CD4-positive, alpha-beta T cell treated with Interleukin-12 subunit alpha and Interleukin-12 subunit beta, for 1 hour (primary cell): Measurements from ENCODE around the gene GDAP2.
A peak's percentile ranks its signal among the peaks of the same experiment; 100 is the strongest.
"Not testable (repeated sequence)": the region's sequence is repeated elsewhere in the genome, so short reads cannot be mapped to it uniquely, and the experiment has no call there.

ENCODE experiments used
- DNase-seq: peaks from one replicate; pipeline ENCODE4 v3.0.0-alpha.2; 2020

The GDAP2 gene, protein sequence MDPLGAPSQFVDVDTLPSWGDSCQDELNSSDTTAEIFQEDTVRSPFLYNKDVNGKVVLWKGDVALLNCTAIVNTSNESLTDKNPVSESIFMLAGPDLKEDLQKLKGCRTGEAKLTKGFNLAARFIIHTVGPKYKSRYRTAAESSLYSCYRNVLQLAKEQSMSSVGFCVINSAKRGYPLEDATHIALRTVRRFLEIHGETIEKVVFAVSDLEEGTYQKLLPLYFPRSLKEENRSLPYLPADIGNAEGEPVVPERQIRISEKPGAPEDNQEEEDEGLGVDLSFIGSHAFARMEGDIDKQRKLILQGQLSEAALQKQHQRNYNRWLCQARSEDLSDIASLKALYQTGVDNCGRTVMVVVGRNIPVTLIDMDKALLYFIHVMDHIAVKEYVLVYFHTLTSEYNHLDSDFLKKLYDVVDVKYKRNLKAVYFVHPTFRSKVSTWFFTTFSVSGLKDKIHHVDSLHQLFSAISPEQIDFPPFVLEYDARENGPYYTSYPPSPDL

DNA sequence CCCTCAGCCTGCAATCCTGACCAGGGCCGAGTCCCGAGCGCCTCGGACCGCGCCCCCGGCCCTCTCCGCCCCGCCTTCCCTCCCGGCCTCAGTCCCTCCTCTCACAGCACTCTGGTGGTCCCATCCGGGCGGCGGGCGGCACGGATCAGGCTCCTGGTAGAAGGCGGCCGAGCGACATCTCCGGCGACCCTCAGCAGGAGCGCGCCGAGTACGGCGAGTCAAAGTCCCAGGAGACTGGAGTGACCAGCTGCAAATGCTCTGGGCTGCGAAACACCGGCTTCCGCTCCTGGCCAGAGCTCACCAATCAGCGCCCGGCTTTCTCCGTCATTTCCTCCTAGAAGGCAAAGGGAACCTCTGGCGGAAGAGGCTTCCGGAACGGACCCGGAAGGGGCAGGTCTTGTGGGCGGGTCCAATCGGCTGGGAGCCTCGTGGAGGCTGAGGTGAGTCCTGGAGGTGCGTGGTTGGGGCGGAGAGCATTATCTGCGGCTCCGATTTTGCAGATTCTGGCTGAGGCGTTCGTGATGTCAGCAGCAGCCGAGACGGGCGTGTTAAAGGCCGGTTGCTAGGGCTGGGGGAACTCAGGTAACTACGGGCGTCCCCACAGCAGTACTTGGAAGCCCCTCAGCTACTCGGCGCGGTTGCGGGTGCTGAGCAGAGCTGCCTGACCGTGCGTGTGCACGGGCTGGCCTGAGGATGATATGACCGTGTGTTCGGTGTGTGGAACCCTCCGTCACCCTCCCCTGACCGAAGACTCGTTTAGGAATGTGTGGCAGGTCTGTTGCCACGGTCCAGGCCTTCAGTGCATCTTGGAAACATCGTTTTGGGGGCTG, at the start of gene GDAP2, which contains the start of gene WDR3:
GDAP2 (minus strand) TSS at position 279 of the 830 bp plus-strand sequence. CDS start 9,264 bp downstream, outside the sequence.
WDR3 (plus strand) TSS at position 397 of the 830 bp plus-strand sequence. CDS start 3,581 bp downstream, outside the sequence.
- peak; percentile 96 for DNase-seq

DNA sequence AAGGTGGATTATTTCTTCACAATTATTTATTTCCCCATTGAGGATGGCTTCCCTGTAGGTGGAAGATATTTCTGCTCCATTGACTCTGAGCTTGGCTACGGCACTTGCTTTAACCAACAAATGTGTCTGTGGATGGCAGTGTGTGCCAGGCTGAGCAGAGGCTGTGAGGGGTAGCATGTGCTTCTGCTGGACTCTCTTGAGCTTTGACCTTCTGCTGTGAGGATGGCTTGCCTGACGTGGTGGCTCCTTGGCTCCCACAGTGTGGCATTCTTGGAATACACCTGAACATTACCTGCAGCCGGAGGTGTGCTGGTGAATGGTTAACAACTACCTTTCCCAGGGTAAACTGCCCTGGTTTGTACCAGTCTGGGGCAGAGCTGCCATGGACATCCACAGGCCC, 47.0 kb upstream of the GDAP2 start:
- DNase-seq = no peak

DNA sequence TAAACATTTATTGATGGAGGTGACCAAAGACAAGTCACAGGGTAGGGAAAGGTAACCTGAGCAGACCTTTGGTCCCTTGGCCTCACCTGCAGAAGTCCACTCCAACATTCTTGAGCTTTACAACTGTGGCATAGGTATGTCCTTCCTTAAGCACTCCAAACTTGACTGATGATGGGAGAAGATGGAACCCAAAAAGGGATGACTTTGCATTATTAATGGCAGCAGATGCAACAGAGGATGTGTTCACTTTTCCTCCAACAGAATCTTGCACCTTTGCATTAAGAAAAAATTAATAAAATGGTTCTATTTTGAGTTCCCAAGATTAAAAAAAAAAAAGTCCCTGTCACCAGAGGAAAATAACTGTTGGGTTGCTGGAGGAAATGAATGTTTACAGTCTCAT, 42.4 kb upstream of the GDAP2 start:
- DNase-seq = no peak

DNA sequence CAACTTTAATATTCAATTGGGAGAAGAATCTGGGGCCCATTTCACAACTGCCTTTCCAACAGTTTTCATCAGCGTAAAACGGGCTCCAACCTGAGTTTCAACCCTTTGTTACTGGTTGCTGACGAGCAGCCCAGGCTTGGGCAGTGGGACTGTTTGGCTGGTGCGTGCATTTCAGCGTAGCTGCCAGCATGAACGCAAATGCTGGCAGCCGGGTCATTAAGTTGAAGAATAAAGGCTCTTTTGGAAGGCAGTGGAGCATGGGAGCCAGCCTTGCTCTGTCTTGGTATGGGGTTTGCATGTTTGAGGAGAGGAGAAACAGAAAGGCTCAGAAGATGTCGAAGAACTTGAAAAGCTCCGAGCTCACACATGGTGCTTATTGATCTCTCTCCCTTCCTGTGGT, 40.8 kb upstream of the GDAP2 start:
- no peak for DNase-seq

DNA sequence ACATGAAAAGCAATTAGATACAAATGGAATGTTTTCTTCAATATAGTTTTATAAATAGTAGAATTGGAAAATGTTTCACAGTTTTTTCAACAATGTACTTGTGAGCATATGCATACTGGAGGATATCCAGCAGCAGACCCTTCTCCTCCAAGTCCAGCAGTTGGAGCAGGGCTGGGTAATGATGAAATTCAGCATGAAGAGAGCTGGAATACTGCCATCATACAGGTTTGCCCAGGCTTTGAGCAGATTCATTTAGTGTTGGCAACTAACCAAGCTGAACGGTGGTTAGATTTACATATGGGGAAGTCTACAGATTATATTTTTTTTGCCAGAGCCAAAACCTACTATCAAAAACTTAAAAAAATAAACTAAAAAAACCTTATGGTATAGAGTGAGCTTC, 38.5 kb upstream of the GDAP2 start:
- no peak for DNase-seq

DNA sequence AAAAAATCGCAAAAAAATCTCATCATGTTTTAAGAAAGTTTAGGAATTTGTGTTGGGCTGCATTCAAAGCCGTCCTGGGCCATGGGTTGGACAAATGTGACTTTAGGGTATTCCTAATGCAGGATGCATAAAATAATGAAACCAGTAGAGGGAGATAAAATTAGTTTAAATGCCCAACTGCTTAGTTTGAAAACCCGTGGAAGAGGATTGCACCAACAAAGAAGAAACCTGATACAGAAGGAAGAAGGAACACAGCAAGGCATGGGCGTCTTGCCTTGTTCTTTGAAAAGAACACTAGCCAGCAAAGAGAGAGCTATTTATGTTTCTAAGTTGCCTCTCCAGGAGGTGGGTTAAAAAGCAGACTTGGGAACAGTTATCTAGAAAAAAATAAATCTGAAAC, 38.1 kb upstream of the GDAP2 start:
- DNase-seq = no peak

DNA sequence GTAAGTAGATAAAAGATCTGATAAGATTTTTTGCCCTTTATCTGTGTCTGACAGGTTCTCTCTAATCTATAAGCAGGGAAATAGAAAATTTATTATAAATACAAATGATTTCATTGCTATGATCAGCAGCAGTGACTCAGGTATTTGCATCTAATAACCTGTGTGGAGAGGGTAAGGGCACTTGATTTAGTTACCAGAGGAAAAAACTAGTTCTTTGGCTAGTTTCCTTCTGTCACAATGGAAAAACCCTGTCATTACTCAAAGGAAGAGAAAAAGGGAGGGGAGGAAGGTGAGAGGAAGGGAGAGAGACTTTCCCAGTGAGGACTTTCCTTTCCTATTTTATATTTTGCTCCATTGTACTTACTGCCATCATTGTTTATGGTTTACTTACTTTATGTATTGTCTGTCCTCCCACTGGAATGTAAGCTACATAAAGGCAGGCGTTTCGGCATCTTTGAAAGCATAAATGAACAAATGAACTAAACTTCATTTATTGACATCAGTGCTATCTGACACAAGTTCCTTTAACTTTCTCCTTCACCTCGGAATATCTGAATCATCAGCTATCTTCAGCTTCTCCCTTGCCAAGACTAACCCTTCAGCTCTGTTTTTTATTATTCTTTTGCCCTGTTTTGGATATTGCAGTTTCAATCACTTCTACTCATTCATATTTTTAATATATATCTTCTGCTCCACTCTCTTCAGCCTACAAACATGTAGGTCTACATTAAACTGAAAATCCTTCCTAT, 35.0 kb upstream of the GDAP2 start:
- DNase-seq = no peak

DNA sequence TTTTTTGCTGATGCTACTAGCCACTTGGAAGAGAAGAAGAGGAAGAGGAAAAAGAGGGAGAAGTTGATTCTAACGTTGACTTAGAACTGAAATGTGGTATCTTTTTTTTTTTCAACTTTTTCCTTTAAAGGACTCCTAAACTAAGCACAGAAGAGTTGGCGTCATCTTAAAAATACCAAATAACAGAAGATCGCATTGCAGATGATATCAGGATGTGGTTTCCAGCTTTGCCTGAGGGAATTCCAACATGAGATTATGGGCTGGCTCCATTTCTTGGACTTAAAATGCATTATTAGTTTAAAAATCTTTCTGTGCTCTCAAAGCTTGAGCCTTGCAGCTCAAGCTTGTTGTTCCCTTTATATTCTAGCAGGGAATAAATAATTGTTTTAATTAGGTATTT, 29.9 kb upstream of the GDAP2 start:
- no peak for DNase-seq

DNA sequence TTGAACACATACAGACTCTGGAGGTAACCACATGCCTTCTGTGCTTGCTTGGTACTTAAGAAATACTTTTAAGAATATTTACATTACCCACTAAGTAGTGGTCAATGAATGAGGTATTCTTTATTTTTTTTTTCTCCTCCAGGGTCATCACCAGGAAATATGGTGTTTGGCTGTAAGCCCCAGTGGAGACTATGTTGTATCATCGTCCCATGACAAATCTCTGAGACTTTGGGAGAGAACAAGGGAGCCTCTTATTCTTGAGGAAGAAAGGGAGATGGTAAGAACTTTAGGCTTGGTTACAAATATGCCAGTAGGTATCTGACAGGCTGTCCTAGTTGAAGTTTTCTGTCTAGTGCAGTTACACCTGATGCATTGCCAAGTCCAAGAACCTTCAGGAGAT, 23.0 kb upstream of the GDAP2 start:
- no peak for DNase-seq

DNA sequence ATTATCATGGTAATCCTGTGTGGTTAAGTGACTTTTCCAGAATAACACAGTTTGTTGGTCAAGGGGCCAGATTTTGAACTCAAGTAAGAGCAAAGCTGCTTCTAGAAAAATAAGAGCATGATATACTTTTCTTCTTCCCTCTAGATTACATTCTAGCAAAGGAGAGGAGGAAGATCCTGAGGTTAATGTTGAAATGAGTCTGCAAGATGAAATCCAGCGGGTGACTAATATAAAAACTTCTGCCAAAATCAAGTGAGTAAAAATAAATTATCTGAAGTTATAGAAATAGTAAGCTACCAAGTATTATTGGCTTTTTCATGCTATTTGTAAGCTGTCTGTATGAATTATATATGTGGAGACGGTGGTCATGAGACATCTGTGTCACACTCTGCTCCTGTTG, 12.9 kb upstream of the GDAP2 start:
- DNase-seq = no peak

DNA sequence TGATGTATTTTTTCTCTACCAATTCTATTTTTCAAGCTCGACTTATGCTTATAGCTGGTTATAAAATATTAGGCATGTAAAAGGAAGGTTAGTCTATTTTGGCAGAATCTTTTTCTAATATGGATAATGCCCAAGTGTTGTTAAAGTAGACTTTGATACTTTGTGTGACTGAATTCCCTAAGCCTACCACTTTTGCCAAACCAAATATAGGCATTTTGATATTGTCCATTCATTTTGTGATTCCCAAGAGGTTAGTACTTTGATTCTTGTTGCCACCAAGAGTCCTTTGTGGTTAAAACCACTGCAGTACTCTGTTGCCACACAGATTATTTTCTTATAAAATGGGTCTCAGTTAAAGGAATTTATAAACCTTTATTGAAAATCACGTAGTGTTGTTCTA, 4.3 kb upstream of the GDAP2 start:
- DNase-seq = no peak

DNA sequence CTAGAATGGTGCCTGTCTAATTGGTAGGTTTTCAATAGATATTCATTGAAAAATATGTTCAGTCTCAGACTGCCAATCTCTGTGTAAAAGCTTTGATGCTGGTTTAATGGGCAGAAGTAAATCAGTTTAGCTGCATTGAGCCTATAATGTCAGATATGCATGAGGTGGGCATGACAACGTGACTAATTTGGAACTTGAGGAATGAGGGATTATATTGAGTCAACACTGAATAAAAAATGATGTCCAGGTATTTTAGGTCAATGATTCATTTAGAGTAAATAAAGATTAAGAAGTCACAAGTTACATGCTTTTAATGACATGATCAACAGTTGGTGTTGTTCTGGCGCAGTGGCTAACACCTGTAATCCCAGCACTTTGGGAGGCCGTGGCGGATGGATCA, 3.2 kb upstream of the GDAP2 start:
- no peak for DNase-seq

DNA sequence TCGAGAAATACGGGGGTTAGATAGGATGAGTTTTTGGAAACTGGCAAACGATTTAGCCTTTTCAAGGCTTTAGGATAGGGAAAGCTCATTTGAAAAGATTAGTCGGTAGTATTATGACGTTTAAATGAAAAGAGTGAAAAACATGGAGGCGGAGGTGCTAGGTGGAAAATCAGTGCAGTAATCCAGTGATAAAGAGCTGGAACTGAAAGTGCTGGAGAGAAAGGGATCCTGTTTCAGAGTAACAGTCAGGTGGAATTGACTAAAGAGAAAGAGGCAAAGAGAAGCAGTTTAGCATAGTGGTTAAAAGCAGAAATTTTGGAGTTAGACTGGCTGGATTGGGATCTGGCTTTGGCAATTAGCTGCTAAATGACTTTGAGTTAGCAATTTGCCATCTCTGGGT, 1.1 kb upstream of the GDAP2 start:
- peak; percentile 2 for DNase-seq

DNA sequence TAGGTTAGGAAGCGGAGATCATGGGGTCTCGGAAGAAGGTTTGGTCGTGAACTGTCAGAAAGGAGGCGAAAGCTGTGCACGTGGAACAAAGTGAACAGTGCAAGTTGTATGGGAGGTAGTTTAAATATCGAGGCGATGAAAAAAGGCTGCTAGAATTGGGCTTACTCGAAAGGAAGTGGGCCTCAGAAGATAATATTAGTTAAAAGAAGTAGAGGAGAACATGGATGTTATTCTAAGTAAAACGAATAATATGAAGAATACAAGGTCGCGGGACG, 689 bp upstream of the GDAP2 start:
- no peak for DNase-seq

DNA sequence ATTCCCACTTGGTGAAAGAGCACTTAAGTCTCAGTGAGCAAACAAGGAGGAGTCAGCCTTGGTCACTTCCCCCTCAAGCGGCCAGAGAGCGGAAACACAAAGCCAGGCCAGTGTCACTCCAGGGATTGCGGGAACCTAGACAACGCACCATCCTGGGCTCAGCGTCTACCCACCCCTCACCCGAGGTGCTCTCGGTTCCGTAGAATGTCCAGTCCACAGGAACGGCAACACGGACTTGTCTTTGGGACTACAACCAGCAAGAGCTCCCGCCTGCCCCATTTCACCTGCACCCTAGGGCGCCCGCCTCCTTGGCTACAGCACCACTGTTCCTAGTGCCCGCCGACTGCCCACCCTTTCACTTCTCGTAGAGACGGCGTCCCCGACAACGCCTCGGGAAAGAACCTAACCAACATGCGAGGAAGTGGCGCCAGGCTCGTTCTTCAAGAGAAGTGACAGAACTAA, 509 bp downstream of the GDAP2 start:
- peak; percentile 57 for DNase-seq

DNA sequence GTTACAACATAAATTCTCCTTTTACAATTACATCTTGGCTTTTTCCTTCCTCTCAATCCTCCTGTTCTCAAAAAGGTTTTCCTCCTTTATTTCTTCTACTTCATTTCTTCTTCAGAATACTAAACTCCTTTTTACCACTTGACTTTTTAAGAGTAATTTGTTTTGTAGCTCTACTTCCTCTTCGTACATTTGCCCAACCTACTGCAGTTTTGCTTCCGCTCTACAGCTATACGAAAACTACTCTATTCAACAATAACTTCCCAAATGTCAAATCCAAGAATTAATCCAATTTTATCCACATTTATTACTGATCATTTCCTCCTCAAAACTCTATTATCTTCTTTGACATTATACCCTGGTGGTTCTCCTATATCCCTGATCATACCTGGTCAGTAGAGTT, 3.4 kb downstream of the GDAP2 start:
- DNase-seq = no peak

DNA sequence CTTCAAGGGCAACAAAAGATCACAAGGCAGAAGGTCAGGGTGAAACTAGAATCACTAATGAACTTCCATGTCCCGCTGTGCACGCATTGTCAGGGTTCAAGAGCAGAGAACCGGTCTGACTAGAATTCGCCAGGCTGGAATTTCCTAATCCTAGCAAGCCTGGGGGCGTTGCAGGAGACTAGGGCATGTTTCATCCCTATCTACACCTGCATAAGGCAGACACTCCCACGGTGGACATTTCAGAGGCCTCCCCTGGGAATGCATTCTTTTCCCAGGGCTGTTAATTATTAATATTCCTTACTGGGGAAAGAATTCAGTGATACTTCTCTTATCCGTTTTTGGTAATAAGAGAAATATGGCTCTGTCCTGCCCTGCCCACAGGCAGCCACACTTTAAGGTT, 6.7 kb downstream of the GDAP2 start:
- DNase-seq = not testable (repeated sequence)

DNA sequence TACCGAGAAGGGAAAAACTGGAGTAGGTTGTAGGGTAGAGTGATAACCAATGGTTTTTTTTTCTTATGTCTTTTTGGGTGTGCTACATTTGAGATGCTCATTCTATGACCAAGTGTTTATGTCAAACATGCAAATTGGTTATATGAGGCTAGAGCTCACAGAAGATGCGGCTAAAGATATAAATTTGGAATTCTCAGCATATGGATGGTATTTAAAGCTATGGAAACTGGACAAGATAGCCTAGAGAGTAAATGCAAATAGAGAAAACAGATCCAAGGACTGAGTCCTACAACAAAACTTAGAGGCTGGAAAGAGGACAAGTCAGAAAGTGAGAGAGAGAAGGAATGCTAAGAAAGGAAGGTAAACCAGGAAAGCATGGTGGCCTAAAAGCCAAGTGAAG, 7.4 kb downstream of the GDAP2 start:
- DNase-seq = no peak

DNA sequence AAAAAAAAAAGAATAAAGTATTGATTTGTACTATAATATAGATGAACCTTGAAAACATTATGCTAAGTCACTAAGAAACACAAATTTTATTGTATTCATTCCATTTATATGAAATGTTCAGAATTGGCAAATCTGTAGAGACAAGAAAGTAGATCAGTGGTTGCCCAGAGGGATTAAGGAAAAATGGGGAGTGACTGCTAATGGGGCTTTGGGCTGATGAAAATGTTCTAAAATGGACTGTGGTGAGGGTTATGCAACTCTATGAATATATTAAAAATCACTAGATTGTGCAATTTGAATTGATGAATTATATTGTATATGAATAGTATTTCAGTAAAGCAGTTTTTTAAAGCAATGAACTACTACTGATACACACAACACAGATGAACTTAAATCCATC, 10.0 kb downstream of the GDAP2 start:
- no peak for DNase-seq

DNA sequence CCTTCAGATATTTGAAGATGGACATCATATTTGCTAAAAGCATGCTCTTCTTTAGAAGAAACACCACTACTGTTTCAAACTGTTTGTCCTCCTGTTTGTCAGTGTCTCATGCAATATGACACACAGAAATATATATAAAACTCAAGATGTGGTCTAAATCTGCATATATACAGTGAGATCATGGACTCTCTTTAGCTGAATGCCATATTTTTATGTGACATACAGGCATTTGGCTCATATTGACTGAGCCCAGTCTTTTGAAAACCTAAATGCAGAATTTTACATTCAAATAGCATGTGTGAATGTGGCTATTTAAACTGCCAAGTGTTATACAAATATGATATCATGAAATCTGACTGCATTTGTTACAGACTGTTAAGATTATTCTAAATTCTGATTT, 18.4 kb downstream of the GDAP2 start:
- no peak for DNase-seq

DNA sequence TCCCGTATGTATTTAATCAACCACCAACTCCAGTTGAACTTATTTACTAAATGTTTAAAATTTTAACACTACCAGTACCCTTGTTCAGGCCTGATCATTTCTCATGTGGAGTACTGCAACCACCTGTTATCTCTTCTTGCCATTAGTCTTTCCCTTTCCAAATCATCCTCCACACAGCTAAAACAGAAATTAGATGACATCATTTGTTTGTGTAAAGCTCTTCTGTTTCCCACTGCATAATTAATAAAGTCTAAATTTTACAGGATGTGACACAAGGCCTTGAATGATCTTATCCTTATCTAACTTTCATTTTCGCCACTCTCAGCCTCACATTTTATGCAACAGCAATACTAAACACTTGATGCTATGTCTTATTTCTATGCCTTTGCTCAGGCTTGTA, 24.4 kb downstream of the GDAP2 start:
- no peak for DNase-seq

DNA sequence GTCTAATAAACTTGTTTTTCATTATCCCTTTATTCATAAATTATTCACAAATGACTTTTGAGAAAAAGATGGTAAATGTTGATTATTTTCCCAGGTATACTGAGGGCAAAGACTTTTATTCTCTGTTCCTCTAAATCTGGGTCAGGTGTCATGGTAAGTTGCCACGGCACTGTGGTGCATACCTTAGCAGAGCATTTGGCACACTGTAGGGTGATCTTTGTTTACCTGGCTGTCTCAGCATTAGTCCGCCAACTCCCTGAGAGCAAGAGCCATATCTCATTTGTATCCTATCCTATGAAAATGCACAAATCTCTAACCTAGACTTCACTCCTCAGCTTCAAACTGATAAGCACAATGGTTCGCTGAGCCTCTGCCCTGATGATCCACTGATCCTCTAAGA, 24.9 kb downstream of the GDAP2 start:
- DNase-seq = no peak

DNA sequence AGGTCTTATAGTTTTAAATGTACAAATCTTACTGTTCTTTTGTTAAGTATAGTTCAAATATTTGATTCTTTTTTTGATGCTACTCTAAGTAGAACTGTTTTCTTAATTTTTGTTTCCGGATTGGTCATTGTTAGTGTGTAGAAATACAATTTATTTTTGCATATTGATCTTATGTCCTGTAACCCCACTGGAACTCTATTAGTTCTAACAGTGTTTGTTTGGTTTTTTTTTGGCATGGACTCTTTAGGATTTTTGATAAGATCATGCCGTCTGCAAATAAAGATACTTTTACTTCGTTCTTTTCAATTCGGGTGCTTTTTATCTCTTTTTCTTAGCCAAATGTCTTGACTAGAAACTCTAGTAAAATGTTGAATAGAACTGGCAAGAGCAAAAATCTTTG, 26.5 kb downstream of the GDAP2 start:
- no peak for DNase-seq
